ENCODE data around the gene ZFC3H1. TPM values are rescaled to one million over a fixed set of nuclear protein-coding genes. Genes with fewer than 3 reads are reported as not detected.

ZFC3H1 gene
- total and polyA plus RNA-seq, 2 of the 4 experiments (the other 2 are of a cell fraction), result 16.8 to 23.3 TPM

DNA sequence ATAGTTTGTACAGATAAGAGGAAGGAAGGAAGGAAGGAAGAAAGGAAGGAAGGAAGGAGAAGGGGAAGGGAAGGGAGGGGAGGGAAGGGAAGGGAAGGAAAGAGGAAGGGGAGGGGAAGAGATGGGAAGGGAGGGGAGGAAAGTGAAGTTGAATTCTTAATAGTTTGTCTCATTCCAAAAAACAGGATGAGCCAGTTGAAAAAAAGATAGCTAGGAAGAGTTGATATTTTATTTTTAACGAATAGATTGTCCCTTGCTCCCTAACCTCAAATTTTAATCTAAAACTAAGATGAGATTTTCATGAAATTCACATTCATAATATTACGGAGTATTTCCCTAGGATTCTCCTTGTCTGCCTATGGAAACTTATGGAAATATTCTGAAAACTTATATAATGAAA is 80.7 kb downstream of the ZFC3H1 start:
- H3K14ac ChIP-seq (replicated peaks; ENCODE audit: low read depth, low read length), result no peak overlapping the region
- no peak overlapping the region for H3K4ac ChIP-seq (ENCODE audit: low read depth, low read length)
- in situ Hi-C loops (cut with MboI; ENCODE audit: low sequenced_read_pairs) (no loop called here), dilution Hi-C loops (cut with HindIII; ENCODE audit: low sequenced_read_pairs, unreplicated experiment) (no loop called here), intact Hi-C loops (cut with micrococcal nuclease) (no loop called here)
- no peaks in the 10 kb centered on the region for H4K20me1 ChIP-seq (ENCODE audit: insufficient read depth, low read length)
- H3K18ac ChIP-seq (ENCODE audit: low read depth, low read length), result no peak overlapping the region
- no peak overlapping the region for H2BK20ac ChIP-seq (ENCODE audit: low read depth, low read length)
- TF ChIP-seq SMC3 (IDR thresholded peaks at IDR 0.05; ENCODE audit: low read depth, low read length), result no peak
- TF ChIP-seq, protein P1, sequence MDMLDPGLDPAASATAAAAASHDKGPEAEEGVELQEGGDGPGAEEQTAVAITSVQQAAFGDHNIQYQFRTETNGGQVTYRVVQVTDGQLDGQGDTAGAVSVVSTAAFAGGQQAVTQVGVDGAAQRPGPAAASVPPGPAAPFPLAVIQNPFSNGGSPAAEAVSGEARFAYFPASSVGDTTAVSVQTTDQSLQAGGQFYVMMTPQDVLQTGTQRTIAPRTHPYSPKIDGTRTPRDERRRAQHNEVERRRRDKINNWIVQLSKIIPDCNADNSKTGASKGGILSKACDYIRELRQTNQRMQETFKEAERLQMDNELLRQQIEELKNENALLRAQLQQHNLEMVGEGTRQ (IDR thresholded peaks at IDR 0.05; ENCODE audit: low read depth, low read length), result no peak
- TF ChIP-seq RAD21 (IDR thresholded peaks at IDR 0.05; ENCODE audit: low read length), result no peak
- no peak for TF ChIP-seq BHLHE40 (IDR thresholded peaks at IDR 0.05; ENCODE audit: low read depth, low read length)
- TF ChIP-seq RFX5 (IDR thresholded peaks at IDR 0.05; ENCODE audit: low read depth, low read length), result no peak
- no peak for TF ChIP-seq MAZ (IDR thresholded peaks at IDR 0.05; ENCODE audit: borderline replicate concordance, low read depth, low read length)
- no peak overlapping the region for H2BK5ac ChIP-seq (ENCODE audit: low read depth, low read length, poor library complexity, severe bottlenecking)
- no peak overlapping the region for H4K91ac ChIP-seq (ENCODE audit: insufficient read depth, low read depth, low read length)
- DNase-seq (no peak), ATAC-seq (ENCODE audit: low read depth) (no peak)
- BruUV-seq (replicated peaks), result no TSS peak
- H4K8ac ChIP-seq (ENCODE audit: low read depth in 2 of 2, low read length in 2 of 2), result no peak overlapping the region
- H4K5ac ChIP-seq (ENCODE audit: low read depth, low read length), result no peak overlapping the region
- no peaks in the 10 kb centered on the region for H3K9me1 ChIP-seq (ENCODE audit: insufficient read depth, low read length)
- H3K4me3 ChIP-seq (ENCODE audit: insufficient read depth, low read depth, low read length), result no peak overlapping the region
- no peak overlapping the region for H3K23ac ChIP-seq (ENCODE audit: low read depth, low read length)
- H3K79me1 ChIP-seq (ENCODE audit: low read depth in 1 of 2, low read length in 2 of 2), result no peaks in the 10 kb centered on the region
- H2AFZ ChIP-seq (replicated peaks; ENCODE audit: low read length, poor library complexity), result no peak overlapping the region
- no peak overlapping the region for H3K9ac ChIP-seq (ENCODE audit: low read depth, low read length)
- no peak overlapping the region for H2BK15ac ChIP-seq (ENCODE audit: low read depth, low read length)
- H3K4me1 ChIP-seq (ENCODE audit: control insufficient read depth, insufficient read depth, low read length), result no peaks in the 10 kb centered on the region
- no peak overlapping the region for H3K27ac ChIP-seq (ENCODE audit: insufficient read depth, low read length)
- H3K4me2 ChIP-seq (ENCODE audit: low read depth, low read length), result no peak overlapping the region
- H2BK120ac ChIP-seq (ENCODE audit: low read depth, low read length), result no peak overlapping the region
- H3K36me3 ChIP-seq (ENCODE audit: control insufficient read depth, insufficient read depth, low read length), result no peaks in the 10 kb centered on the region
- ChIA-PET CTCF (no interaction called here), POLR2A (ENCODE audit: unreplicated experiment) (no interaction called here)
- peaks cover 12% of the 10 kb centered on the region for H3K27me3 ChIP-seq (ENCODE audit: control insufficient read depth, insufficient read depth, low read length)
- H2AK5ac ChIP-seq (ENCODE audit: low read depth, low read length), result no peak overlapping the region
- no peak overlapping the region for H3K56ac ChIP-seq (ENCODE audit: extremely low read depth, insufficient read depth, low read length)
- H3K9me3 ChIP-seq (ENCODE audit: control insufficient read depth, insufficient read depth, low read length), result no peaks in the 10 kb centered on the region
- no peak overlapping the region for H2AK9ac ChIP-seq (replicated peaks; ENCODE audit: low read depth, low read length, poor library complexity)
- no CpG with 5 or more reads among the region's 2 CpGs for WGBS, 2 experiments (ENCODE audit: extremely low coverage in 2 of 2, insufficient read length in 1 of 2)

Data from IMR-90 (cell line).